NCI-H446 (cell line): ENCODE data around the gene FOS.
"Not testable (repeated sequence)": the region's sequence is repeated elsewhere in the genome, so short reads cannot be mapped to it uniquely, and the experiment has no call there.

ENCODE experiments used
- DNase-seq, 2 experiments: peaks; one replicate each; lab custom pipeline; 2025; lab: John Stamatoyannopoulos, UW

Gene FOS

GRCh38 chr14:75294649-75295033 lies 16.0 kb downstream of the FOS start:
- DNase-seq = no peak

GRCh38 chr14:75295061-75295461 lies 16.4 kb downstream of the FOS start:
- no peak for DNase-seq

- peak; percentile 52 to 74 for DNase-seq
These were observed 17.1 kb downstream of the FOS start for GRCh38 chr14:75295491-75296345.

- no peak for DNase-seq
These were observed 18.9 kb downstream of the FOS start for GRCh38 chr14:75297411-75298040.

GRCh38 chr14:75298187-75298965 lies 19.7 kb downstream of the FOS start:
- no peak for DNase-seq

GRCh38 chr14:75299059-75299458 lies 20.4 kb downstream of the FOS start:
- DNase-seq = no peak

- DNase-seq = no peak
These were observed 20.9 kb downstream of the FOS start for GRCh38 chr14:75299576-75299975.

GRCh38 chr14:75301666-75302325 lies 23.2 kb downstream of the FOS start:
- DNase-seq = no peak

- peak; percentile 71 to 80 for DNase-seq
These were observed 24.8 kb downstream of the FOS start for GRCh38 chr14:75303381-75303789.

GRCh38 chr14:75306410-75306809 lies 27.8 kb downstream of the FOS start:
- not testable (repeated sequence) for DNase-seq

GRCh38 chr14:75306927-75307699 lies 28.5 kb downstream of the FOS start:
- peak in 1 of 2 experiments; percentile 48 for DNase-seq

- DNase-seq = peak; percentile 72 to 89
These were observed 29.2 kb downstream of the FOS start for GRCh38 chr14:75307700-75308379.

- DNase-seq = not testable (repeated sequence)
These were observed 30.4 kb downstream of the FOS start for GRCh38 chr14:75308991-75309390.

- not testable (repeated sequence) for DNase-seq
These were observed 30.9 kb downstream of the FOS start for GRCh38 chr14:75309561-75309960.

- peak; percentile 77 for DNase-seq
These were observed 31.9 kb downstream of the FOS start for GRCh38 chr14:75310295-75311111.

- no peak for DNase-seq
These were observed 32.7 kb downstream of the FOS start for GRCh38 chr14:75311356-75311755.

- no peak for DNase-seq
These were observed 33.7 kb downstream of the FOS start for GRCh38 chr14:75312341-75312740.

GRCh38 chr14:75313294-75313693 lies 34.7 kb downstream of the FOS start:
- DNase-seq = no peak

GRCh38 chr14:75315144-75315543 lies 36.5 kb downstream of the FOS start:
- DNase-seq = no peak

- DNase-seq = no peak
These were observed 38.5 kb downstream of the FOS start for GRCh38 chr14:75317148-75317547.
